ENCODE results near the gene GDPD4.

The GDPD4 gene

GRCh38 chr11:77213589-77214428 lies 87.7 kb downstream of the GDPD4 start:
- POLR2A ChIA-PET = no interaction called here

GRCh38 chr11:77213029-77213579 lies 88.4 kb downstream of the GDPD4 start:
- ChIA-PET CTCF (no interaction called here), POLR2A (no interaction called here)
- TF ChIP-seq SUZ12 (IDR thresholded peaks at IDR 0.05) = no peak
- no peak for TF ChIP-seq FOXA1 (IDR thresholded peaks at IDR 0.05)
- TF ChIP-seq ELF4 (IDR thresholded peaks at IDR 0.05) = no peak
- TF ChIP-seq HDGF (IDR thresholded peaks at IDR 0.05; ENCODE audit: borderline replicate concordance) = no peak
- TF ChIP-seq L3MBTL2 (conservative IDR thresholded peaks at IDR 0.05) = no peak
- no peak for TF ChIP-seq FOXM1 (IDR thresholded peaks at IDR 0.05; ENCODE audit: borderline replicate concordance)
- TF ChIP-seq ARNT (IDR thresholded peaks at IDR 0.05) = no peak
- TF ChIP-seq CTBP1 (IDR thresholded peaks at IDR 0.05; ENCODE audit: borderline replicate concordance) = no peak

More at GRCh38 chr11:77213589-77214428, 87.7 kb downstream of the GDPD4 start:
- DNase-seq (ENCODE audit: extremely low spot score) = no peak
- CTCF ChIA-PET = interaction anchor here (1.2 kb wide), 1 partner anchor 15 kb away, joined by 5 read pairs; no protein-coding TSS in a partner anchor
- no peak for TF ChIP-seq SUZ12 (IDR thresholded peaks at IDR 0.05)
- TF ChIP-seq LEF1 (IDR thresholded peaks at IDR 0.05; ENCODE audit: borderline replicate concordance) = no peak
- TF ChIP-seq HDGF (IDR thresholded peaks at IDR 0.05; ENCODE audit: borderline replicate concordance) = no peak

GRCh38 chr11:77212314-77213007 lies 89.0 kb downstream of the GDPD4 start:
- ChIA-PET POLR2A (no interaction called here), CTCF (interaction anchor here (0.6 kb wide), 1 partner anchor 401 kb away, joined by 3 read pairs; no protein-coding TSS in a partner anchor)
- no peak for TF ChIP-seq SP1 (IDR thresholded peaks at IDR 0.05)
- no peak for TF ChIP-seq NFRKB (IDR thresholded peaks at IDR 0.05)
- no peak for TF ChIP-seq FOXK2 (IDR thresholded peaks at IDR 0.05)
- TF ChIP-seq ELF4 (IDR thresholded peaks at IDR 0.05) = no peak
- TF ChIP-seq ARNT (IDR thresholded peaks at IDR 0.05) = no peak
- no peak for TF ChIP-seq CTBP1 (IDR thresholded peaks at IDR 0.05; ENCODE audit: borderline replicate concordance)
- TF ChIP-seq TARDBP (IDR thresholded peaks at IDR 0.05) = no peak
- no peak for TF ChIP-seq FOXA1 (IDR thresholded peaks at IDR 0.05)
- TF ChIP-seq LEF1 (IDR thresholded peaks at IDR 0.05; ENCODE audit: borderline replicate concordance) = no peak
- no peak for TF ChIP-seq ZNF384 (IDR thresholded peaks at IDR 0.05)
- no peak for TF ChIP-seq L3MBTL2 (conservative IDR thresholded peaks at IDR 0.05)
- TF ChIP-seq HDGF (IDR thresholded peaks at IDR 0.05; ENCODE audit: borderline replicate concordance) = no peak
- TF ChIP-seq PKNOX1 (IDR thresholded peaks at IDR 0.05) = no peak
- no peak for TF ChIP-seq FOXM1 (IDR thresholded peaks at IDR 0.05; ENCODE audit: borderline replicate concordance)
- no peak for TF ChIP-seq SUZ12 (IDR thresholded peaks at IDR 0.05)
- TF ChIP-seq BHLHE40 (IDR thresholded peaks at IDR 0.05; ENCODE audit: borderline replicate concordance) = no peak
- no peak for DNase-seq (ENCODE audit: extremely low spot score)

More at GRCh38 chr11:77213029-77213579, 88.4 kb downstream of the GDPD4 start:
- DNase-seq (ENCODE audit: extremely low spot score) = no peak

GRCh38 chr11:77211594-77212251 lies 89.8 kb downstream of the GDPD4 start:
- ChIA-PET CTCF (no interaction called here), POLR2A (no interaction called here)
- TF ChIP-seq HDGF (IDR thresholded peaks at IDR 0.05; ENCODE audit: borderline replicate concordance) (no peak), PKNOX1 (IDR thresholded peaks at IDR 0.05) (no peak), FOXK2 (IDR thresholded peaks at IDR 0.05) (no peak), SP1 (IDR thresholded peaks at IDR 0.05) (no peak), SUZ12 (IDR thresholded peaks at IDR 0.05) (no peak), CTBP1 (IDR thresholded peaks at IDR 0.05; ENCODE audit: borderline replicate concordance) (no peak), BHLHE40 (IDR thresholded peaks at IDR 0.05; ENCODE audit: borderline replicate concordance) (no peak)
- no peak for DNase-seq (ENCODE audit: extremely low spot score)

GRCh38 chr11:77211040-77211451 lies 90.4 kb downstream of the GDPD4 start:
- ChIA-PET CTCF (no interaction called here), POLR2A (no interaction called here)
- TF ChIP-seq NFRKB (IDR thresholded peaks at IDR 0.05) (no peak), ARNT (IDR thresholded peaks at IDR 0.05) (no peak), L3MBTL2 (conservative IDR thresholded peaks at IDR 0.05) (no peak), SP1 (IDR thresholded peaks at IDR 0.05) (no peak), FOXK2 (IDR thresholded peaks at IDR 0.05) (no peak), ELF4 (IDR thresholded peaks at IDR 0.05) (no peak), PKNOX1 (IDR thresholded peaks at IDR 0.05) (no peak), HDGF (IDR thresholded peaks at IDR 0.05; ENCODE audit: borderline replicate concordance) (no peak), SUZ12 (IDR thresholded peaks at IDR 0.05) (no peak), FOXA1 (IDR thresholded peaks at IDR 0.05) (no peak), LEF1 (IDR thresholded peaks at IDR 0.05; ENCODE audit: borderline replicate concordance) (no peak), FOXM1 (IDR thresholded peaks at IDR 0.05; ENCODE audit: borderline replicate concordance) (no peak), CTBP1 (IDR thresholded peaks at IDR 0.05; ENCODE audit: borderline replicate concordance) (no peak), BHLHE40 (IDR thresholded peaks at IDR 0.05; ENCODE audit: borderline replicate concordance) (no peak), TARDBP (IDR thresholded peaks at IDR 0.05) (no peak), ZNF384 (IDR thresholded peaks at IDR 0.05) (no peak)
- no peak for DNase-seq (ENCODE audit: extremely low spot score)
